GM19395 (cell line): ENCODE data around the gene ZNF446.
"Not testable (repeated sequence)": the region's sequence is repeated elsewhere in the genome, so short reads cannot be mapped to it uniquely, and the experiment has no call there.

Experiments
- ATAC-seq: cut with Tn5 transposase; IDR thresholded peaks from one replicate; pipeline ENCODE4 v1.9.1; 2021; ENCODE audit warnings: mild to moderate bottlenecking, moderate library complexity; ENCODE audit not compliant: unreplicated experiment

ZNF446 gene

GRCh38 chr19:58469241-58470013 lies 6.7 kb upstream of the ZNF446 start:
- no peak for ATAC-seq

GRCh38 chr19:58470837-58471543 lies 5.2 kb upstream of the ZNF446 start:
- not testable (repeated sequence) for ATAC-seq

GRCh38 chr19:58471736-58472135 lies 4.4 kb upstream of the ZNF446 start:
- ATAC-seq, result no peak

- ATAC-seq, result no peak
Observed at GRCh38 chr19:58473775-58474174, 2.4 kb upstream of the ZNF446 start.

- ATAC-seq, result no peak
Observed at GRCh38 chr19:58474291-58474996, 1.7 kb upstream of the ZNF446 start.

GRCh38 chr19:58474997-58475713 lies 997 bp upstream of the ZNF446 start:
- ATAC-seq, result peak; percentile 18

GRCh38 chr19:58476498-58477015 lies 405 bp downstream of the ZNF446 start:
- peak; percentile 1 for ATAC-seq

DNA sequence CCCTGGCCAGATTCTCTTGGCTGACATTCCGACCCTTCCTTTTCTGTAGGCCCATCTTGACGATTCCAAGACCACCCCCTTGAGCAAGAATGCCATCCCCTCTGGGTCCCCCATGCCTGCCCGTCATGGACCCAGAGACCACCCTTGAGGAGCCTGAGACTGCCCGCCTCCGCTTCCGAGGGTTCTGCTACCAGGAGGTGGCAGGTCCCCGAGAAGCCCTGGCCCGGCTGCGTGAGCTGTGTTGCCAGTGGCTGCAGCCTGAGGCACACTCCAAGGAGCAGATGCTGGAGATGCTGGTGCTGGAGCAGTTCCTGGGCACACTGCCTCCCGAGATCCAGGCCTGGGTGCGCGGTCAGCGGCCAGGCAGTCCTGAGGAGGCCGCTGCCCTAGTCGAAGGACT lies 978 bp downstream of the ZNF446 start:
- no peak for ATAC-seq

- ATAC-seq, result no peak
Observed at GRCh38 chr19:58477871-58478270, 1.7 kb downstream of the ZNF446 start.

- ATAC-seq, result no peak
Observed at GRCh38 chr19:58479303-58479702, 3.2 kb downstream of the ZNF446 start.

- ATAC-seq, result no peak
Observed at GRCh38 chr19:58479736-58480480, 3.8 kb downstream of the ZNF446 start.

GRCh38 chr19:58480481-58480830 lies 4.3 kb downstream of the ZNF446 start:
- no peak for ATAC-seq

- ATAC-seq, result no peak
Observed at GRCh38 chr19:58480831-58481230, 4.7 kb downstream of the ZNF446 start.

- no peak for ATAC-seq
Observed at GRCh38 chr19:58482372-58482771, 6.2 kb downstream of the ZNF446 start.

DNA sequence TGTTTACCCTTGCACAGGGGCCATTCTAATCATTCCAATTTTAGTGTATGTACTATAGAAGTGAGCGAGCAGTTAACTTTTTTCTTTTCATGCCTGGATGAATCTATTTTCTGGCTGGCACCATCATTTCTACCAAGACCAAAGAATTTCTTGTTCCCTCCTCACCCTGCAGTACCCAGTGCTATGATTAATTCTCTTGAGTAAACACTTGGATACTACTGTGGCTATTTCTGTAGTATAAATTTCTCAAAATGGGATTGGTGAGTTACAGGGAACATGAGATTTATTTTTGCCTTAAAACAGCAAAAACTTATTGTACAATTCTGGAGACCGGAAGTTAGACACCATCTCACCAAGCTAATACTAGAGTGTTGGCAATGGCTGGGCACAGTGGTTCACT lies 7.6 kb downstream of the ZNF446 start:
- no peak for ATAC-seq

DNA sequence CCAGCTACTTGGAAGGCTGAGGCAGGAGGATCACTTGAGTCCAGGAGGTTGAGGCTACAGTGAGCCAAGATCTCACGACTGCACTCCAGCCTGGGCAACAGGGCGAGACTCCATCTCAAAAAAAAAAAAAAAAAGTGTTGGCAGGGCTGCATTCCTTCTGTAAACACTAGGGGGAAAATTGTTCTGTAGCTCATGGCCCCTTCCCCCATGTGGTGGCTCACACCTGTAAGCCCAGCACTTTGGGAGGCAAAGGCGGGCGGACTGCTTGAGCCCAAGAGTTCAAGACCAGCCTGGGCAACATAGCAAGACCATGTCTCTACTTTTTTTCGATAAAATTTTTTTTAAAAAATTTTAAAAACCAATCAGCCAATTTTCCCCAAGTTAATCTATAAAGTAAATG lies 8.2 kb downstream of the ZNF446 start:
- not testable (repeated sequence) for ATAC-seq

DNA sequence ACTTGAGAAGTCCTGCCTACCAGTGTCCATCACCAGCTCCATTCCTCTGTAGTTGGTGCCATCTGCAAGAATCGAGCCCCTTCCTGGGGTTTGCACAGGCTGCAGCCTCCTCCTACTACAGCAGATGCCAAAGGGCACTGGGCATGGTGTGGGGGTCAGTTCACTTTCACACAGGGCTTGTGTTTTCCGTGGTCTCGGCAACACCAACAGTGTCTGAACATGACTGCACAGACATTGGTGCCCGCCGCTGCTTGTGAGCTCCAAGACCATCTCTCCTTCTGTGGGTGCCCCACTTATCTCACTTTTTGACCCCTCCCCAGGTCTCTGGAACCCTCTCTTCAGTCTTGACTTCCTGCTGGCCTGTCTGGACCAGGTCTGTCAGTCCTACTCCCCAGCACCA lies 15.2 kb downstream of the ZNF446 start:
- ATAC-seq, result no peak

DNA sequence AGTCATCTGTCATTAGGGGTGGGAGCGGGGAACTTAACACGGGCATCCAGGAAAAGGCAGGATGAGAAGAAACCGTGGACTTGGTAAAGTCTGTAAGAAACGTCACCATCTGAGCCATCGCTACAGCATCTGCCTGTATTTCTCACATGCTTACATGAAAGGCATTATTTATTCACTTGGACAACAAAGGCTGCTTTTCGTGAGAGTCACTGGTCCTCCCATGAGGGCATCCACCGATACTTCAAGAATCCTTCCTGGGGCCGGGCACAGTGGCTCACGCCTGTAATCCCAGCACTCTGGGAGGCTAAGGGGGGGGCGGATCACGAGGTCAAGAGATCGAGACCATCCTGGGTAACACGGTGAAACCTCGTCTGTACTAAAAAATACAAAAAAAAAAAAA lies 16.1 kb downstream of the ZNF446 start:
- ATAC-seq, result no peak

DNA sequence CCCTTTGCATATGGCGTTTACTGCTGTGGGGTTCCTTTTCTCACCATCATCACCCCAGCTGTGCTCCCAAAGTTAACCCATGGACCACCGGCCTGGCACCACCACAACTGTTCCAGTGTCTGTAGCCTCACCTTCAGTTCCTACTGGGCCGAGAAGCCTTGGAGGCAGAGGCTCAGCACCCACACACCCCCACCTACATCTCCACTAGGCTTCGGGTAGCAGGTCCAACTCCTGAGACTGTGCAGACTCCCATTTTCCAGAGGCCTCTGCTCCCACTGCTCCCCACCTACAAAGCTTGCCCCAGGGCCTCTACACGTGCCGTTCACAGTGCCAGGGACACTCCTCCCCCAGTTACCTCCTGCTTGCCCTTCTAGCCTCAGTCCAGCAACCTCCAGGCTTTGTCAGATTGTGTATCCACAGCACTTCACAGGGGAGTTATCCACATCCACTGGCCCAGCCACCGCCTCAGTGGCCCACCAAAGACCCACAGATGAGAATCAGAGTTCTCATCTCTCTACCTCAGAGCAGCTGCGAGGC lies 21.6 kb downstream of the ZNF446 start:
- no peak for ATAC-seq
